K562 (cell line): ENCODE results near the gene ILF3. TPM values are rescaled to one million over a fixed set of nuclear protein-coding genes. Genes with fewer than 3 reads are reported as not detected.

Experiments used
- BDP1 ChIP-seq: IDR thresholded peaks from 3 replicates; pipeline ENCODE4 v1.6.1; 2011; ENCODE audit not compliant: insufficient read length, insufficient read depth
- FOXP1 ChIP-seq: sonication (generic); formaldehyde crosslinking; IDR thresholded peaks from 2 replicates; pipeline ENCODE4 v1.8.0; 2022; ENCODE audit warnings: mild to moderate bottlenecking, missing genetic modification reagents
- GABPA ChIP-seq: fragments of 200-800 bp; sonication (Bioruptor generic); conservative IDR thresholded peaks from 2 replicates; pipeline ENCODE4 v1.6.1; 2016; ENCODE audit warnings: low read depth, missing genetic modification characterization, missing compliant biosample characterization
- GTF2F1 ChIP-seq: IDR thresholded peaks from 2 replicates; pipeline ENCODE4 v1.6.1; 2011; ENCODE audit warnings: low read depth, low read length, improper control_type of control experiment
- HDAC6 ChIP-seq: IDR thresholded peaks from 2 replicates; pipeline ENCODE4 v1.6.1; 2012; ENCODE audit warnings: low read depth, mild to moderate bottlenecking, control low read depth, inconsistent platforms, low read length, moderate library complexity
- HMG20B ChIP-seq: fragments of 250-450 bp; sonication (Bioruptor Pico); IDR thresholded peaks from 2 replicates; pipeline ENCODE4 v1.5.0; 2021; ENCODE audit warnings: mild to moderate bottlenecking
- MAFG ChIP-seq: fragments of 450-650 bp; conservative IDR thresholded peaks from 2 replicates; pipeline ENCODE4 v1.6.1; 2016; ENCODE audit warnings: missing genetic modification characterization, missing compliant biosample characterization
- NEUROD1 ChIP-seq: fragments of 150-350 bp; IDR thresholded peaks from 2 replicates; pipeline ENCODE4 v1.6.1; 2014; ENCODE audit warnings: borderline replicate concordance, low read length, low read depth; ENCODE audit not compliant: partially characterized antibody
- NONO ChIP-seq, 2 experiments: fragments of 200-400 bp in 1 of 2; fragments of 450-650 bp in 1 of 2; formaldehyde crosslinking in 1 of 2; IDR thresholded peaks; 2 replicates each; pipeline ENCODE4 v1.6.1; 2017; ENCODE audit warnings: low read depth in 2 of 2, mild to moderate bottlenecking in 2 of 2, moderate library complexity in 2 of 2, low read length in 1 of 2
- PHF20 ChIP-seq: fragments of 450-650 bp; IDR thresholded peaks from 2 replicates; pipeline ENCODE4 v1.6.1; 2018; ENCODE audit not compliant: partially characterized antibody
- POU5F1 ChIP-seq: fragments of 150-350 bp; IDR thresholded peaks from 2 replicates; pipeline ENCODE4 v1.6.1; 2014; ENCODE audit warnings: borderline replicate concordance, low read length, low read depth, mild to moderate bottlenecking; ENCODE audit not compliant: partially characterized antibody
- RBM34 ChIP-seq: fragments of 200-400 bp; formaldehyde crosslinking; IDR thresholded peaks from 2 replicates; pipeline ENCODE4 v1.6.1; 2018; ENCODE audit warnings: low read length, borderline replicate concordance; ENCODE audit not compliant: insufficient read depth
- TAF1 ChIP-seq: IDR thresholded peaks from 2 replicates; pipeline ENCODE4 v1.6.1; 2011; ENCODE audit warnings: mild to moderate bottlenecking, low read length, moderate library complexity; ENCODE audit not compliant: insufficient read depth, control insufficient read depth, severe bottlenecking; ENCODE audit errors: extremely low read depth
- TCF3 ChIP-seq: sonication (generic); formaldehyde crosslinking; IDR thresholded peaks from 2 replicates; pipeline ENCODE4 v1.4.0; 2020; ENCODE audit warnings: mild to moderate bottlenecking, missing genetic modification reagents
- TOE1 ChIP-seq, 2 experiments: fragments of 450-650 bp in 1 of 2; sonication (generic) in 1 of 2; formaldehyde crosslinking in 1 of 2; IDR thresholded peaks; 2 replicates each; pipeline versions ENCODE4 v1.7.1 to v1.8.0; 2016 to 2022; ENCODE audit warnings: borderline replicate concordance in 2 of 2, mild to moderate bottlenecking in 2 of 2, antibody characterized with exemption in 1 of 2, inconsistent platforms in 1 of 2, low read depth in 1 of 2, missing genetic modification reagents in 1 of 2, moderate library complexity in 1 of 2
- ZFP30 ChIP-seq: fragments of 250-450 bp; sonication (Bioruptor Pico); IDR thresholded peaks from 2 replicates; pipeline ENCODE4 v1.8.0; 2022; ENCODE audit warnings: moderate library complexity, mild to moderate bottlenecking, inconsistent platforms, borderline replicate concordance
- ZNF311 ChIP-seq: fragments of 250-450 bp; sonication (Bioruptor Pico); IDR thresholded peaks from 2 replicates; pipeline ENCODE4 v1.4.0; 2020; ENCODE audit warnings: mild to moderate bottlenecking, moderate library complexity
- ZNF79 ChIP-seq: fragments of 250-450 bp; sonication (Bioruptor Pico); IDR thresholded peaks from 2 replicates; pipeline ENCODE4 v1.4.0; 2020; ENCODE audit warnings: low read depth, mild to moderate bottlenecking, moderate library complexity
- polyA plus RNA-seq, 8 experiments: library from polyadenylated mRNA; depleted of rRNA in 4 of 8; stranded (reverse) in 5 of 8; unstranded in 3 of 8; fragments of >200 nt; fragmentation: Nextera tagmentation in 2 of 8; fragmentation: Illumina TruSeq in 1 of 8; extraction: Ambion mirVana in 2 of 8; extraction: Trizol in 1 of 8; gene quantifications; 2 replicates each; pipeline versions ENCODE4 v1.2.1 to v1.2.3, GENCODE V29; 2011 to 2014; ENCODE audit warnings: inconsistent platforms in 1 of 8, missing spikeins in 1 of 8
- total RNA-seq, 7 experiments: library from RNA; depleted of rRNA in 6 of 7; stranded (reverse); fragments of >200 nt in 6 of 7; fragmentation: Illumina TruSeq in 2 of 7; extraction: Trizol in 2 of 7; gene quantifications; 2 replicates each; pipeline versions ENCODE4 v1.2.1 to v1.2.3, GENCODE V29; 2011 to 2021; ENCODE audit warnings: low replicate concordance in 1 of 7
- TF ChIP-seq, protein P1 (sequence below): fragments of 200-800 bp; sonication (Bioruptor generic); IDR thresholded peaks from 2 replicates; pipeline ENCODE4 v1.6.1; 2017; ENCODE audit warnings: missing genetic modification characterization, missing compliant biosample characterization
- TF ChIP-seq, protein P2 (sequence below), 2 experiments: fragments of 200-800 bp in 1 of 2; sonication (Bioruptor generic) in 1 of 2; sonication (generic) in 1 of 2; formaldehyde crosslinking in 1 of 2; IDR thresholded peaks in 1 of 2; conservative IDR thresholded peaks in 1 of 2; 2 replicates each; pipeline versions ENCODE4 v1.5.0 to v1.6.1; 2016 to 2020; ENCODE audit warnings: missing compliant biosample characterization in 1 of 2, missing genetic modification characterization in 1 of 2, missing genetic modification reagents in 1 of 2
- TF ChIP-seq, protein P3 (sequence below): IDR thresholded peaks from 2 replicates; pipeline ENCODE4 v1.6.1; 2012; ENCODE audit warnings: low read depth, low read length, improper control_type of control experiment, borderline replicate concordance

The ILF3 gene
- total and polyA plus RNA-seq, 9 of the 15 experiments (the other 6 are each of a cell fraction or from before 2014, with no cell fraction given), result 26.0 to 453 (median 175) TPM

DNA sequence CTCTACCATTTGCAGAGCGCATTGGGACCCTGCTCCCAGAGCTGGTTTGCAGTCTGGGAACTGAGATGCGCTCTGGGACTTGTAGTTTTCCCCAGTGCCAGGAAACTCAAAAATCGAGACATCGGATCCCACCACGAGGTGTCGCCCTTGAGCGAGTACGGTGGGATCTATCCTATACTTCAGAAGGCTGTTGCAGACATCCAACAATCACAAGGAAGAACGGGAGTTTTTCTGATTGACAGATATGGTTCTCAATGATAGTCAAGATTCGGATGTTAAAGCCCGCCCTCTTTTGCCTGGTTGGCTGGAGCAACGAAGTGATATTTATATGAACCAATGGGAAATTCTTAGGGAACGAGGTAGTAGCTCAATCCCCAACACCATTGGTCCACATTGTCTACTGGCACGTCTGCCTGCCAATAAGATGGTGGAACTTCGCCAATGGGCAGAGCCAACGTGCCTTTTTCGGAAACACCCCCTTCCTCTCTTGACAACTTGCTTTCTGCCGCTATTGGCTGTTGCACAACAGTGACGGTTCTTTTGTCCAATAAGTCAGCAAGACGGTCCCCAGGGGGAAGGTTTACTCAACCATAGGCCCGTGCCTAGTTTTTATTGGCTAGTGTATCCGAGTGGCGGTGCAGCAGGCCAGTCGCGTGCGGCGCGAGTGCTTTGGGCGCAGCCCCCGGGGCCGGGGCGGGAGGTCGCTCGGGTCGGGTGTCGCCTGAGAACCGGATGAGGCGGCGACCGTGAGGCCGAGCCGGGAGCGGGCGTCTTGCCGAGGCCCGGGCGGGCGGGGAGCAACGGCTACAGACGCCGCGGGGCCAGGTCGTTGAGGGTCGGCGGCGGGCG lies 63.4 kb downstream of the ILF3 start, which contains the start of gene DNM2 (continued):
- TF ChIP-seq ZNF79 (CRISPR knock-in tag), result no peak
- TF ChIP-seq ZFP30 (CRISPR knock-in tag), result no peak
- 0 out of 2 replicates have a peak, but pooled peaks have one; percentile 4 for TF ChIP-seq TOE1 (IDR thresholded peaks at IDR 0.05; ENCODE audit: borderline replicate concordance)
- no peak for TF ChIP-seq TOE1 (CRISPR knock-in tag; IDR thresholded peaks at IDR 0.05; ENCODE audit: borderline replicate concordance, low read depth)
- peak; percentile 96; the same call in 1 of the 2 replicates for TF ChIP-seq HDAC6
- peak in 1 of 2 experiments; percentile 78; a peak in 1 of 4 replicates for TF ChIP-seq NONO (IDR thresholded peaks at IDR 0.05; ENCODE audit: low read depth in 2 of 2, low read length in 1 of 2)
- TF ChIP-seq, protein P1, sequence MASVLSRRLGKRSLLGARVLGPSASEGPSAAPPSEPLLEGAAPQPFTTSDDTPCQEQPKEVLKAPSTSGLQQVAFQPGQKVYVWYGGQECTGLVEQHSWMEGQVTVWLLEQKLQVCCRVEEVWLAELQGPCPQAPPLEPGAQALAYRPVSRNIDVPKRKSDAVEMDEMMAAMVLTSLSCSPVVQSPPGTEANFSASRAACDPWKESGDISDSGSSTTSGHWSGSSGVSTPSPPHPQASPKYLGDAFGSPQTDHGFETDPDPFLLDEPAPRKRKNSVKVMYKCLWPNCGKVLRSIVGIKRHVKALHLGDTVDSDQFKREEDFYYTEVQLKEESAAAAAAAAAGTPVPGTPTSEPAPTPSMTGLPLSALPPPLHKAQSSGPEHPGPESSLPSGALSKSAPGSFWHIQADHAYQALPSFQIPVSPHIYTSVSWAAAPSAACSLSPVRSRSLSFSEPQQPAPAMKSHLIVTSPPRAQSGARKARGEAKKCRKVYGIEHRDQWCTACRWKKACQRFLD (CRISPR knock-in tag), result 0 out of 2 replicates have a peak, but pooled peaks have one; percentile 59
- TF ChIP-seq TCF3 (CRISPR knock-in tag), result no peak; the same call in 1 of the 2 replicates
- TF ChIP-seq FOXP1 (CRISPR knock-in tag), result no peak
- peak; percentile 93 for TF ChIP-seq GABPA (tag)
- TF ChIP-seq, protein P2, sequence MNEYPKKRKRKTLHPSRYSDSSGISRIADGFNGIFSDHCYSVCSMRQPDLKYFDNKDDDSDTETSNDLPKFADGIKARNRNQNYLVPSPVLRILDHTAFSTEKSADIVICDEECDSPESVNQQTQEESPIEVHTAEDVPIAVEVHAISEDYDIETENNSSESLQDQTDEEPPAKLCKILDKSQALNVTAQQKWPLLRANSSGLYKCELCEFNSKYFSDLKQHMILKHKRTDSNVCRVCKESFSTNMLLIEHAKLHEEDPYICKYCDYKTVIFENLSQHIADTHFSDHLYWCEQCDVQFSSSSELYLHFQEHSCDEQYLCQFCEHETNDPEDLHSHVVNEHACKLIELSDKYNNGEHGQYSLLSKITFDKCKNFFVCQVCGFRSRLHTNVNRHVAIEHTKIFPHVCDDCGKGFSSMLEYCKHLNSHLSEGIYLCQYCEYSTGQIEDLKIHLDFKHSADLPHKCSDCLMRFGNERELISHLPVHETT (CRISPR knock-in tag; conservative IDR thresholded peaks at IDR 0.05 in 1 of 2, IDR thresholded peaks at IDR 0.05 in 1 of 2), result peak in 1 of 2 experiments; percentile 99; a peak in 2 of 4 replicates
- TF ChIP-seq, protein P3, sequence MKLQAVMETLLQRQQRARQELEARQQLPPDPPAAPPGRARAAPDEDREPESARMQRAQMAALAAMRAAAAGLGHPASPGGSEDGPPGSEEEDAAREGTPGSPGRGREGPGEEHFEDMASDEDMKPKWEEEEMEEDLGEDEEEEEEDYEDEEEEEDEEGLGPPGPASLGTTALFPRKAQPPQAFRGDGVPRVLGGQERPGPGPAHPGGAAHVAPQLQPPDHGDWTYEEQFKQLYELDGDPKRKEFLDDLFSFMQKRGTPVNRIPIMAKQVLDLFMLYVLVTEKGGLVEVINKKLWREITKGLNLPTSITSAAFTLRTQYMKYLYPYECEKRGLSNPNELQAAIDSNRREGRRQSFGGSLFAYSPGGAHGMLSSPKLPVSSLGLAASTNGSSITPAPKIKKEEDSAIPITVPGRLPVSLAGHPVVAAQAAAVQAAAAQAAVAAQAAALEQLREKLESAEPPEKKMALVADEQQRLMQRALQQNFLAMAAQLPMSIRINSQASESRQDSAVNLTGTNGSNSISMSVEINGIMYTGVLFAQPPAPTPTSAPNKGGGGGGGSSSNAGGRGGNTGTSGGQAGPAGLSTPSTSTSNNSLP, result peak; percentile 100
- TF ChIP-seq GTF2F1, result no peak
- peak; percentile 100 for TF ChIP-seq NEUROD1
- TF ChIP-seq BDP1, result no peak
- TF ChIP-seq RBM34, result no peak
- no peak for TF ChIP-seq HMG20B (CRISPR knock-in tag)
- TF ChIP-seq MAFG (tag), result no peak
- TF ChIP-seq PHF20, result no peak
- TF ChIP-seq POU5F1, result no peak
- TF ChIP-seq ZNF311, result no peak
- TF ChIP-seq TAF1, result peak; percentile 65
